WTC11 (cell line): Measurements from ENCODE around the gene LRP10. TPM values are rescaled to one million over a fixed set of nuclear protein-coding genes. Genes with fewer than 3 reads are reported as not detected.
"Not testable (repeated sequence)": the region's sequence is repeated elsewhere in the genome, so short reads cannot be mapped to it uniquely, and the experiment has no call there.

Experiments
- ATAC-seq: fragments of 200-7000 bp; cut with Tn5 transposase; 2 replicates; pipeline ENCODE4 v1.10.0; 2021; ENCODE audit warnings: mild to moderate bottlenecking, moderate library complexity
- CTCF ChIA-PET: fragments of 300-600 bp; sonication (Branson Sonifier 250); formaldehyde crosslinking; loops from one replicate; lab custom pipeline; 2021; ENCODE audit warnings: antibody characterized with exemption; lab: Charles Lee
- POLR2A ChIA-PET: fragments of 350-600 bp; sonication (Branson Sonifier 250); formaldehyde crosslinking; loops from one replicate; lab custom pipeline; 2021; ENCODE audit warnings: antibody characterized with exemption; lab: Charles Lee
- DNase-seq: peaks from one replicate; pipeline ENCODE4 v3.0.0; 2021; ENCODE audit warnings: low spot score
- H3K27ac Mint-ChIP-seq: 2 replicates; pipeline ENCODE4 v1.8.0; 2021; ENCODE audit warnings: mixed read lengths
- H3K27me3 Mint-ChIP-seq: 2 replicates; pipeline ENCODE4 v1.8.0; 2021; ENCODE audit warnings: low read depth, mild to moderate bottlenecking, moderate library complexity, mixed read lengths
- H3K36me3 Mint-ChIP-seq: 2 replicates; pipeline ENCODE4 v1.8.0; 2021; ENCODE audit warnings: mixed read lengths
- H3K4me1 Mint-ChIP-seq: 2 replicates; pipeline ENCODE4 v1.8.0; 2022; ENCODE audit warnings: mixed read lengths
- H3K4me3 Mint-ChIP-seq: 2 replicates; pipeline ENCODE4 v1.8.0; 2021; ENCODE audit warnings: mild to moderate bottlenecking, moderate library complexity, mixed read lengths
- H3K9me3 Mint-ChIP-seq: 2 replicates; pipeline ENCODE4 v1.8.0; 2021; ENCODE audit warnings: mixed read lengths
- CREM ChIP-seq: sonication (generic); formaldehyde crosslinking; IDR thresholded peaks from 2 replicates; pipeline ENCODE4 v1.8.1; 2022; ENCODE audit warnings: mild to moderate bottlenecking, missing genetic modification reagents, moderate library complexity
- ETV6 ChIP-seq: sonication (generic); formaldehyde crosslinking; IDR thresholded peaks from 2 replicates; pipeline ENCODE4 v1.8.1; 2022; ENCODE audit warnings: mild to moderate bottlenecking, missing genetic modification reagents
- GABPB1 ChIP-seq: sonication (generic); formaldehyde crosslinking; IDR thresholded peaks from 2 replicates; pipeline ENCODE4 v1.8.1; 2023; ENCODE audit warnings: mild to moderate bottlenecking, missing genetic modification reagents
- NFATC4 ChIP-seq: fragments of 250-450 bp; sonication (Bioruptor Pico); IDR thresholded peaks from 2 replicates; pipeline ENCODE4 v1.9.0; 2021; ENCODE audit warnings: mild to moderate bottlenecking
- NFYB ChIP-seq: sonication (generic); formaldehyde crosslinking; conservative IDR thresholded peaks from 2 replicates; pipeline ENCODE4 v1.8.0; 2022; ENCODE audit warnings: low read depth, missing genetic modification reagents
- SP1 ChIP-seq: sonication (generic); formaldehyde crosslinking; conservative IDR thresholded peaks from 2 replicates; pipeline ENCODE4 v1.8.1; 2022; ENCODE audit warnings: missing genetic modification reagents
- ZBTB21 ChIP-seq: sonication (generic); formaldehyde crosslinking; IDR thresholded peaks from 2 replicates; pipeline ENCODE4 v1.8.1; 2023; ENCODE audit warnings: mild to moderate bottlenecking, missing genetic modification reagents, borderline replicate concordance
- total RNA-seq: library from RNA; stranded (reverse); gene quantifications from 3 replicates; pipeline ENCODE4 v1.2.3, GENCODE V29; 2021
- TF ChIP-seq, protein P1 (sequence below): sonication (generic); formaldehyde crosslinking; IDR thresholded peaks from 2 replicates; pipeline ENCODE4 v1.8.0; 2022; ENCODE audit warnings: missing genetic modification reagents
- TF ChIP-seq, protein P2 (sequence below): fragments of 250-450 bp; sonication (Bioruptor Pico); conservative IDR thresholded peaks from 2 replicates; pipeline ENCODE4 v1.9.0; 2021; ENCODE audit warnings: mild to moderate bottlenecking
- TF ChIP-seq, protein P3 (sequence below): fragments of 250-450 bp; sonication (Bioruptor Pico); IDR thresholded peaks from 2 replicates; pipeline ENCODE4 v1.9.0; 2021; ENCODE audit warnings: mild to moderate bottlenecking
- TF ChIP-seq, protein P4 (sequence below): sonication (generic); formaldehyde crosslinking; IDR thresholded peaks from 2 replicates; pipeline ENCODE4 v1.8.1; 2022; ENCODE audit warnings: low read depth, mild to moderate bottlenecking, moderate library complexity, missing genetic modification reagents, borderline replicate concordance

The LRP10 gene
- total RNA-seq, 1 experiment from 2014 or later, result 24.0 TPM

DNA sequence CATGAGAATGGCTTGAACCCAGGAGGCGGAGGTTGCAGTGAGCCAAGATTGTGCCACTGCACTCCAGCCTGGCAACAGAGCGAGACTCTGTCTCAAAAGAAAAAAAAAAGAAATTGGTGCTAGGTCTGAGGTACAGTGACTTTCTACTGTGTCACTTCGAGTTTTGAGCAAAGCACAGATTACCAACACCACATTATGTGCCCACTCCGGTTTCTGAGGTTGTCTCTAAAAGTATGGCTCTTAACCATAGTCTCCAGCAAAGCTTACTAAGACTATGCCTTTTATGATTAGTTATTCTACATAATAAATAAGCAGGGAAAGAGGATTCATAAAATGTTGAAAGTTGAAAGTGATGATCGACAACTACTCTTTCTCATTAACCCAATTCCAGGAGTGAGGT lies 39.4 kb downstream of the LRP10 start (continued):
- TF ChIP-seq, protein P1, sequence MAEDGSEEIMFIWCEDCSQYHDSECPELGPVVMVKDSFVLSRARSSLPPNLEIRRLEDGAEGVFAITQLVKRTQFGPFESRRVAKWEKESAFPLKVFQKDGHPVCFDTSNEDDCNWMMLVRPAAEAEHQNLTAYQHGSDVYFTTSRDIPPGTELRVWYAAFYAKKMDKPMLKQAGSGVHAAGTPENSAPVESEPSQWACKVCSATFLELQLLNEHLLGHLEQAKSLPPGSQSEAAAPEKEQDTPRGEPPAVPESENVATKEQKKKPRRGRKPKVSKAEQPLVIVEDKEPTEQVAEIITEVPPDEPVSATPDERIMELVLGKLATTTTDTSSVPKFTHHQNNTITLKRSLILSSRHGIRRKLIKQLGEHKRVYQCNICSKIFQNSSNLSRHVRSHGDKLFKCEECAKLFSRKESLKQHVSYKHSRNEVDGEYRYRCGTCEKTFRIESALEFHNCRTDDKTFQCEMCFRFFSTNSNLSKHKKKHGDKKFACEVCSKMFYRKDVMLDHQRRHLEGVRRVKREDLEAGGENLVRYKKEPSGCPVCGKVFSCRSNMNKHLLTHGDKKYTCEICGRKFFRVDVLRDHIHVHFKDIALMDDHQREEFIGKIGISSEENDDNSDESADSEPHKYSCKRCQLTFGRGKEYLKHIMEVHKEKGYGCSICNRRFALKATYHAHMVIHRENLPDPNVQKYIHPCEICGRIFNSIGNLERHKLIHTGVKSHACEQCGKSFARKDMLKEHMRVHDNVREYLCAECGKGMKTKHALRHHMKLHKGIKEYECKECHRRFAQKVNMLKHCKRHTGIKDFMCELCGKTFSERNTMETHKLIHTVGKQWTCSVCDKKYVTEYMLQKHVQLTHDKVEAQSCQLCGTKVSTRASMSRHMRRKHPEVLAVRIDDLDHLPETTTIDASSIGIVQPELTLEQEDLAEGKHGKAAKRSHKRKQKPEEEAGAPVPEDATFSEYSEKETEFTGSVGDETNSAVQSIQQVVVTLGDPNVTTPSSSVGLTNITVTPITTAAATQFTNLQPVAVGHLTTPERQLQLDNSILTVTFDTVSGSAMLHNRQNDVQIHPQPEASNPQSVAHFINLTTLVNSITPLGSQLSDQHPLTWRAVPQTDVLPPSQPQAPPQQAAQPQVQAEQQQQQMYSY (CRISPR knock-in tag), result no peak

DNA sequence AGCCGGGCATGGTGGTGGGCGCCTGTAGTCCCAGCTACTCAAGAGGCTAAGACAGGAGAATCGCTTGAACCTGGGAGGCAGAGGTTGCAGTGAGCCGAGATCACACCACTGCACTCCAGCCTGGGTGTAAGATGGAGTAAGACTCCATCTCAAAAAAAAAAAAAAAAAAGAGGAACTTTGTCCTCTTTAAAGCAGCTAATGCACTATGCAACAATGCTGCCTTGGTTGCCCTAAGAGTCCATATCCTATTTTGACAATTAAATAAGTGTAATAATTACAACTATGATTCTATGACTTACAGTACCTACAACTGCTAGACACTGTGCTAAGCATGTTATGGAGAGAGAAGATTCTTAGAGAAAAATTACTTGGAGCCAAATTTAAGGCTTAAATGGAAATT lies 43.3 kb downstream of the LRP10 start:
- ChIA-PET CTCF (interaction anchor here (0.6 to 1.7 kb wide), 3 partner anchors 15 to 132 kb away, joined by 3 to 4 read pairs (median 4); no protein-coding TSS in a partner anchor), POLR2A (interaction anchor here (0.7 kb wide), 3 partner anchors 15 to 422 kb away, joined by 3 read pairs; no protein-coding TSS in a partner anchor)
- not testable (repeated sequence) for H3K27me3 Mint-ChIP-seq, H3K9me3 Mint-ChIP-seq, H3K36me3 Mint-ChIP-seq, H3K4me3 Mint-ChIP-seq, ATAC-seq, H3K27ac Mint-ChIP-seq, DNase-seq
- peaks cover 11% of the 10 kb centered on the region for H3K4me1 Mint-ChIP-seq

DNA sequence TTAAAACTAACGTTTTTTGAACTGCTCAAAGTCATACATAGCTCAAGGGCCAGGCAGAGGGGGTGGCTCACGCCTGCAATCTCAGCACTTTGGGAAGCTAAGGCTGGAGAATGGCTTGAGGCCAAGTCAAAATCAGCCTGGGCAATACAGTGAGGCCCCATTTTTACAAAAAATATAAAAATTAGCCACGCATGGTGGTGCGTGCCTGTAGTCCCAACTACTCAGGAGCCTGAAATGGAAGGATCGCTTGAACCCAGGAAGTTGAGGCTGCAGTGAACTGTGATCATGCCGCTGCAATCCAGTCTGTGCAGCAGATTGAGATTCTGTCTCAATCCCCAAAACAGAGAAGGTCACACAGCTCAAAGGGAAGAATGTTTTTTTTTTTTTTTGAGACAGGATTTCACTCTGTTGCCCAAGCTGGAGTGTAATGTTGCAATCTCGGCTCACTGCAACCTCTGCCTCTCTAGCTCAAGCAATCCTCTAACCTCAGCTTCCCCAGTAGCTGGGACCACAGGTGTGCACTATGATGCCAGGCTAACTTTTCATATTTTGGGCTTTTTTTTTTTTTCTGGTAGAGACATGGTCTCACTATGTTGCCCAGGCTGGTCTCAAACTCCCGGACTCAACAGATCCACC lies 44.5 kb downstream of the LRP10 start:
- TF ChIP-seq GABPB1, result peak; percentile 94
- TF ChIP-seq, protein P2, sequence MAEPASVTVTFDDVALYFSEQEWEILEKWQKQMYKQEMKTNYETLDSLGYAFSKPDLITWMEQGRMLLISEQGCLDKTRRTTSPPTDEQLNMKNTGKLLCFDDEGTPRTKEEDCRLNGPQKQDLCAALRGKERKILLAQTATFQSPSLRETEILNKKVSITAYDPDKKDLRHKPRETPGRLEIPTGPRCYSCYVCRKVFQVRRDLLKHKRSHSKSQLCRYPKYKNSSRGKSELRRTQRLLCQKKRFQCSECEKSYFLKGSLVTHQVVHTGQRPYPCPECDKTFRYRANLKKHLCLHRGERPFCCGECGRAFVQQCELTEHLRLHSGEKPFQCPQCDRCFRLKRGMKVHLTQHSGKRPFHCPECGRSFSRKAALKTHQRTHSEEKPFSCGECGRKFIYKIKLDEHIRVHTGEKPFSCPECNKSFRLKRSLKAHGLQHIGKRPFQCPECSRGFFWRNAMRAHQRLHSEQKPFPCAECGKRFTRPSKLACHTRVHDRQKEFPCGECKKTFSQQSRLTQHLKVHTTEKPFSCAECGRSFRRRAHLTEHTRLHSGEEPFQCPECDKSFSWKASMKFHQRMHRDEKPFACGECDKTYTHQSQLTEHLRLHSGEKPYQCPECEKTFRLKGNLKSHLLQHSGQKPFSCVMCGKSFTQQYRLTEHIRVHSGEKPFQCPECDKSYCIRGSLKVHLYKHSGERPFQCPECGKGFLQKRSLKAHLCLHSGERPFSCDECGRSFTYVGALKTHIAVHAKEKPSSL (CRISPR knock-in tag), result no peak
- ChIA-PET CTCF (interaction anchor here (0.7 to 1.0 kb wide), 3 partner anchors 346 to 527 kb away, joined by 3 read pairs; no protein-coding TSS in a partner anchor), POLR2A (interaction anchor here (0.7 kb wide), 1 partner anchor 358 kb away, joined by 4 read pairs; no protein-coding TSS in a partner anchor)
- Mint-ChIP-seq H3K36me3 (peaks cover 16% of the 10 kb centered on the region), H3K27ac (no peak overlapping the region), H3K4me1 (peaks cover 17% of the 10 kb centered on the region), H3K9me3 (no peaks in the 10 kb centered on the region), H3K4me3 (no peak overlapping the region), H3K27me3 (peaks cover 2% of the 10 kb centered on the region; the same call in 1 of the 2 replicates)
- no peak for DNase-seq
- ATAC-seq, result no peak

DNA sequence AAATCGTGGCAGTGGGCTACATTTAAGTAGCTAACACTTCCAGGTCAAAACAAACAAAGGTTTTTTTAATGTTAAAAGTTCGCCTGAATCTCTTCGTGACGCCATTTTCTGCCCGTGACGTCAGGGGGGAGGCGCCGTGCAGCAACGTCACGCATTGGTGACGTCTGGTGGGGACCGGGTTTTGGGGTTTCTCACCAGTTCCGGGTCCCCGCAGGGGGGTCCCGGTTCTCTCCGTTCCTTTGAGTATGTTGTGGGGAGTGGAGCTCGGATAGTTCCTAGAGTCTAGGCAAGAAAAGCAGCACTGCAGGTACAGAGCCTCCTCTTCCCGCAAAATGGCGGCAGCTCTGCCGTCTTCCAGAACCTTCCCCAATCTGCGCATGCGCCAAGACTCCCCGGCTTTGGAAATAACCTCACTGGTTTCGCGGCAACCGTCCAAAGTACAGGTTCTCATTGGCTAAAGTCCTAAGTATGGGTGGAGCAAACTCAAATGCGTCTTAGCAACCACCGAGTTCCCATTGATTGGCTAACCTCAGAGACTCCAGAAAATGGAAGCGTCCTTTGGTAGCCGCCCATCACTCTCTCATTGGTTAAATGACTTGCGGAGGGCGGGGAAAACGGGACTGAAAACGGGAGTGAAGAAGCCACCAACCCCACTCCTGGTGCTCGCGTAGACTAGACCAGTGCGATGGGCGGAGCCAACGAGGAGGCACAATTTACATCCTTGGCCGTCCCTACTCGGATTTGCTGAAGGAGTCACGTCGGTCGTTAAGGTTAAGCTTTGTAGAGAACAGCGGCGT lies 47.5 kb downstream of the LRP10 start, which contains the start of gene RBM23:
Gene RBM23 (minus strand): TSS at position 346 of the 797 bp plus-strand sequence.
- H3K36me3 Mint-ChIP-seq, result peaks cover 42% of the 10 kb centered on the region
- CTCF ChIA-PET, result interaction anchor here (0.9 to 2.8 kb wide), 20 partner anchors 9 to 362 kb away, joined by 3 to 19 read pairs (median 4); partner anchors contain the start of genes ACIN1, C14orf119, LRP10 and PRMT5
- TF ChIP-seq NFATC4 (CRISPR knock-in tag) (no peak), ZBTB21 (CRISPR knock-in tag) (peak; percentile 99), NFYB (CRISPR knock-in tag) (peak; percentile 85), ETV6 (peak; percentile 36; the same call in 1 of the 2 replicates), CREM (CRISPR knock-in tag) (peak; percentile 95), SP1 (CRISPR knock-in tag) (peak; percentile 67; the same call in 1 of the 2 replicates)
- TF ChIP-seq, protein P3, sequence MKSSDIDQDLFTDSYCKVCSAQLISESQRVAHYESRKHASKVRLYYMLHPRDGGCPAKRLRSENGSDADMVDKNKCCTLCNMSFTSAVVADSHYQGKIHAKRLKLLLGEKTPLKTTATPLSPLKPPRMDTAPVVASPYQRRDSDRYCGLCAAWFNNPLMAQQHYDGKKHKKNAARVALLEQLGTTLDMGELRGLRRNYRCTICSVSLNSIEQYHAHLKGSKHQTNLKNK (CRISPR knock-in tag), result peak; percentile 71; the same call in 1 of the 2 replicates
- TF ChIP-seq, protein P4, sequence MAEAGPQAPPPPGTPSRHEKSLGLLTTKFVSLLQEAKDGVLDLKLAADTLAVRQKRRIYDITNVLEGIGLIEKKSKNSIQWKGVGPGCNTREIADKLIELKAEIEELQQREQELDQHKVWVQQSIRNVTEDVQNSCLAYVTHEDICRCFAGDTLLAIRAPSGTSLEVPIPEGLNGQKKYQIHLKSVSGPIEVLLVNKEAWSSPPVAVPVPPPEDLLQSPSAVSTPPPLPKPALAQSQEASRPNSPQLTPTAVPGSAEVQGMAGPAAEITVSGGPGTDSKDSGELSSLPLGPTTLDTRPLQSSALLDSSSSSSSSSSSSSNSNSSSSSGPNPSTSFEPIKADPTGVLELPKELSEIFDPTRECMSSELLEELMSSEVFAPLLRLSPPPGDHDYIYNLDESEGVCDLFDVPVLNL (CRISPR knock-in tag), result no peak
- TF ChIP-seq, all 79 proteins: peak for 6
- peak within 1 kb of the TSS; percentile 100 for H3K27ac Mint-ChIP-seq
- H3K27me3 Mint-ChIP-seq, result peaks cover 2% of the 10 kb centered on the region; the same call in 1 of the 2 replicates
- no peaks in the 10 kb centered on the region for H3K9me3 Mint-ChIP-seq
- POLR2A ChIA-PET, result interaction anchor here (0.8 to 2.4 kb wide), 6 partner anchors 11 to 176 kb away, joined by 3 to 14 read pairs (median 5); partner anchors contain the start of genes ACIN1, C14orf119, PRMT5 and REM2
- peaks cover 17% of the 10 kb centered on the region for H3K4me1 Mint-ChIP-seq
- peak; percentile 100 for DNase-seq
- peak; percentile 98 for ATAC-seq
- H3K4me3 Mint-ChIP-seq, result peak within 1 kb of the TSS; percentile 92
